Activated CD4-positive, alpha-beta T cell treated with anti-CD3 and anti-CD28 coated beads, Interleukin-10, Interleukin-2, amounts not matched to agents 100 ng/mL and 50 ng/mL, durations not matched to agents 16 hours and 8 hours (primary cell): ENCODE measurements around the gene SLC16A5.
"Not testable (repeated sequence)": the region's sequence is repeated elsewhere in the genome, so short reads cannot be mapped to it uniquely, and the experiment has no call there.

Experiments
- DNase-seq: peaks from one replicate; pipeline ENCODE4 v3.0.0-alpha.2; 2020

SLC16A5 gene

DNA sequence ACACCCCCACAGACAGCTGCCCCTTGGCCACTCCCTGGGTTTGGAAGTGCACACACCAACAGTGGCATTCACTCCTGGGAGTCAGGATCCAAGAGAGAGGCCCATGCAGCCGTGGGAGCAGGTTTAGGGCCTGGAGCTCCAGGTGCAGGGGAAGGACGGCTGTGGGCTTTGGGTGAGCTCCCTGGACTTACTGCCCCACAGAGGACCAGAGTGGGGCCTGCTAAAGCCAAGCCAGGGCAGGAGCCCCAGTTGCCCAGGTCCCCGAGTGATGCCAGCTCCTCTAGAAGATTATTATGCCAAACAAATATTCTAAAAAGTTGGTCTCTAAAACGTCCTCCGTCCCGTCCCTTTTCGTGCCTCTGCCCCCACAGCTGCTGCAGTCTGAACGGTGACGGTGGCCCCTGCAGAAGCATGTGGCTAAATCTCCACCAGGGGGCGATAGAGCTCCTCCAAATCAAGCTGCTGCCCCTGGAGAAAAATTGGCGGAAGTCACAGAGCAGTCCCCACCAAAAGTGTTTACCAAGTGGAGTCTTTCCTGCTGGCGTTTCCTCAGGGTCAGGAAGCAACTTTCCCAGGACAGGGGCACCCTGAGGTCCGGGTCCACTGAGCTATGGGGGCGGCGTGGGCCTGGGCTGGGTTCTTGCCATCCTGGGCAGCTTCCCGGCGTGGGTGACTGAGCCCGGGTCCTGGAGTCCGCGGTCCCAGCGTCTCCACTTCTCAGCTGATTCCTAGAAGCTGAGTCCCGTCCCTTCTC lies 26.2 kb downstream of the SLC16A5 start:
- DNase-seq, result peak; percentile 93

DNA sequence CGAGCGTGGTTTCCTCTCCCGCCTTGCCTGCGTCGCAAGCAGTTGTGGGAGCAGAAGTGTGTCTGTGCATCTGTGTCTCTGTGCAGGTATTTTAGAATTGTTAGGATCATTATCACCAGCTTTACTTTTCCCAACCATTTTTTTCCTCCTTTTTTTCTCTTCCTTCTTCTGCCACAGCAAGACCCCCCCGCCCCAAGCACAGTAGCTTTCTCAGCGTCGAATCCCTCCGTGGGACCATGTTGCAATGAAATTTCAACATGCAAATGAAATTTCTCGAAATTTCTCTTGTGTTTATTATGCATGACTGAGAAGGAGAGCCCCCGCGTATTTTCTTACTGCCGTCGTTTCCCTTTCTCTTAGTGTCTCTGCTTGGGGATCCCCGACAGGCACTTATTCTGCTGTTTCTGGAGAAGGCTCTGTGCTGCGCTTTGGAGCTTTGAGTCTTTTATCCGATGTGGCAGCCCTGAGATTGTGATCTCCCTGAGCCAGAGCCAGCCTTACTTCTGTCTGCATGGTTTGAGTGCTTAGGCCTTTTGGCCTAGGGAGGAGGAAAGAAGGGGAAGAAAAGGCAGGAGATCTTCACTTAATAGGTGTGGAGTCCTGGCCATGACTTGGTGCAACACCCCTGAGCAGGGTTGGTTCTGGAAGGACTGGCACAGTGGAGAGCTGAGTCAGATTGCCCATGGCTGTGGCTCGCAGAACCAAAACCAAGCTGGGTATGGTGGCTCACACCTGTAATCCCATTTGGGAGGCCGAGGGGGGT lies 27.0 kb downstream of the SLC16A5 start:
- DNase-seq, result peak; percentile 36

DNA sequence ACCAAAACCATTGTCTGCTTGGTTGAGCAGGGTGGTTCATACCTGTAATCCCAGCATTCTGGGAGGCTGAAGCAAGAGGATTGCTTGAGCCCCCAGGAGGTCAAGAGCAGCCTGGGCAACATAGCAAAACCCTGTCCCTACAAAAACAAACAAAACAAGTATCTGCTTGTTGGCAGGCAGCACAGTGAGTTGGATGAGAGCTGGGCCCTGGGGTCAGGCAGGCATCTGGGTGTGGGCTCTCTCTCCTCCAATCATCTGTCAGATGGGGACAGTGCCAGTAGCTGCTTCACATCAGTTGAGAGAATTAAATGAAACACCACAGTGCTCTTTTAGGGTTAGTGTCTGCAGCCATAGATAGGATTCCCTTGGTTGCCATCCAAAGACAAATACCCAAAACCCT lies 27.8 kb downstream of the SLC16A5 start:
- no peak for DNase-seq

DNA sequence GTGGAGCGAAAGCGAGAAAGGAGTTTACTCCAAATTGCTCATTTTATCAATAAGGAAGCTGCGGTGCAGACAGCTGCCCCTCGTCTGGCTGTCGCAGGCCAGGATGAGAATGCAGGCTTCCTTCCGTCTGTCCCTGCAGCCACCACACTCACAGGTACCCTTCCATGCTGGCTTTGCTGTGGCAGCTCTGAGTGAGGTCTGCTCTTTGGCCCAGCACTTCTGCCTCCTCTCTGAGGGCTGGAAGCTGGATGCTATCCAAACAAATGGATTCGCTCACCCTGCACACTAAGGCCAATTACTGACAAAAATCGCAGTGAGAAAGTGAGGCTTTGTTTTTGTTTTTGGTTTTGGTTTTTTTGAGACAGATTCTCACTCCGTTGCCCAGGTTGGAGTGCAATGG lies 29.0 kb downstream of the SLC16A5 start:
- DNase-seq, result no peak

DNA sequence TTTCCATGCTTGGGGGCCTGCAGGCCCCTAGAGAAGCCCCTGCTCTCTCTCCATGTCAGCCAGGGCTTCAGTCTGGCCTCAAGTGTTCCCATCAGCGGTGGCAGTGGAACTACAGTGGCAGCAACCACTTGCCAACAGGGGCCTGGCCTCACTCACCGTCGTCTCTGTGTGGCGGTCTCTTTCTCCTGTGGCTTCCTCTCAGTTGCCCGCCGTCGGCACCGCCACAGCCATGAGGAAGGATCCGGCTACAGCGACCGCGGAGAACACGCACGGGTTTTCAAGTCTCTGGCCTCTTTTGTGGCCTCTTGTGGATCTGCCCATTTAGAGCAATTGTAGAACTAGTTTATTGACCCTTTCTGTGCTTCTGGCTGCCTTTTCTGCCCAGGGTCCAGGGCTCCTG lies 30.6 kb downstream of the SLC16A5 start:
- DNase-seq, result no peak

DNA sequence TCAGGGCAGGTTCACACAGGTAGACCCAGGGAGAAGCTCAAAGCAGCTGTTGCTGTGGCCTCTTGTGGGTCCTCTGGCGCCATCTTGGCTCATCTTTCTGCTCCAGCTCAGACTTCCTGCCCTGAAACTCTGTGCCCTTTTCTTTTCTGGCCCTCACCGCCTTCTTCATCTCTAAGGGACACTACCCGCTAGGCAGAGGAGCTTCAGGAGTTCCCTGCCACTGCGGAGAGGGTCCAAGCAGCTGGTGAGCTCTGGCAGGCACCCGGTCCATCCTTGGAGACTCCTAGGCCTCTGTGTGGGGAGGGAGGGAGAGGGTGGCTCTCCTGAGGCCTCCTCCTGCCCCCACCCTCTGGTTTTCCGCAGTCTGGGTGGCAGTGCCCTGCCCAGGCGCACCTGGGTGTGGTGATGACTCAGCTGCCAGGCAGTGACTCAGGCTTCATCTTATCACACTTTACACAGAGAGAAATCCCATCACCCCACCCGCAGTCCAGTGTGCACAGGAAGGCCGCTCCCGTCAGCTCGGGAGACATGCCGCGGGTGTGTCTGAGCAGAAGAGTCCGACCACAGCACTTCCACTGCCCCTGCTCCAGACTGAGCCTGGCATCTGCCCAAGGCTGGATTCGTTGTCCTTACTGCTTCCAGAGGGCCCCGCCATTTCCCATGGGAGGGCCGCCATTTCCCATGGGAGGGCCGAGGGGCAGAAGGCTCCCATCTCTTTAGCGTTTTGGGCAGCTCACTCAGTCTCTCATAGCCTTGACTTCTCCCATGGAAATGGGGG lies 36.5 kb downstream of the SLC16A5 start:
- peak; percentile 90 for DNase-seq

DNA sequence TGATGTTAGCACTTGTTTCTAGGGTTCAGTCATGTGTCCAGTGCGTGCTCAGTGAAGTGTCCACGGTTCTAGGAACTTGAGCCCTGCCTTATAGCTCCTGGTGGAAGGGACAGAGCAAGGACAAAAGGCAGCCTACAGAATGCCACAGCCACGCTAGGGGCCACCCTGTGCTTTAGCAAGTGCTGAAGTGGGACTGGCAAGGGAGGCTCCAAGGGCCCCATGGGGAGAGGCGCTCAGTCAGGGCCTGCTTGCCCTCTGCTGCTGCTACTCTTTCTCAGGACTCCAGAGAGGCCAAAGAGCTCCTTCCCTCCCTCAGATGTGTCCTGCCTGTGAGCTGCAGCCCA lies 37.0 kb downstream of the SLC16A5 start:
- no peak for DNase-seq

DNA sequence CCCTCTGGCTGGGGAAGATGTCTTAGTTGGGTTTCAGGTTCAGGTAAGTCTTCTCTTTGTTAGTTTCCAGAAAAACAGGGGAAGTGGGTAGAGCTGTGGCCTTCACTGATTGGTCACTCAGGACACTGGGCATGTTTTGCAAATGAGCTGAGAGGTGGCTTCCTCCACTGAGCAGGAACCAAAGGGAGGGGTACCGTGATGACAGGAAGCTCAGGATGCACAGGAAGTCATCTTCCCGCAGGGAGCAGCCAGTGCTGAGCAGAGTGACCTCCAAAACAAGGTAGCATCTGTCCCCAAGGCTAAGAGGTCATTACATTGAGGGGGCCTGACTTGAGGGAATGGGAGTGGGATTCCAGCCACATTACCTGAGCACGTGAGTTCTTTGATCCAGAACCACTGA lies 38.2 kb downstream of the SLC16A5 start:
- DNase-seq, result peak; percentile 34

DNA sequence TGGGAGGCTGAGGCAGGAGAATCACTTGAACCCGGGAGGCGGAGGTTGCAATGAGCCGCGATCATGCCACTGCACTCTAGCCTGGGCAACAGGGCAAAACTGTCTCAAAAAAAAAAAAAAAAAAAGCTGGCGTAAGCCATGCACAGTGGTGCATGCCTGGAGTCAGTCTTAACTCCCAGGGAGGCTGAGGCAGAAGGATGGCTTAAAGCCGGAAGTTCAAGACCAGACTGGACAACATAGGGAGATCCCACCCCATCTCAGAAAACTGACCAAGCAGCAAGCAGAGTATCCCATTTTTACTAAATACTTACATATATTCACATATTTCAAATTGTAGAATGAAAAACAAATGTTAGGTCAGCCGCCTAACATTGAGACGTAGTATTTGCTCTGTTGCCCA lies 39.2 kb downstream of the SLC16A5 start:
- no peak for DNase-seq

DNA sequence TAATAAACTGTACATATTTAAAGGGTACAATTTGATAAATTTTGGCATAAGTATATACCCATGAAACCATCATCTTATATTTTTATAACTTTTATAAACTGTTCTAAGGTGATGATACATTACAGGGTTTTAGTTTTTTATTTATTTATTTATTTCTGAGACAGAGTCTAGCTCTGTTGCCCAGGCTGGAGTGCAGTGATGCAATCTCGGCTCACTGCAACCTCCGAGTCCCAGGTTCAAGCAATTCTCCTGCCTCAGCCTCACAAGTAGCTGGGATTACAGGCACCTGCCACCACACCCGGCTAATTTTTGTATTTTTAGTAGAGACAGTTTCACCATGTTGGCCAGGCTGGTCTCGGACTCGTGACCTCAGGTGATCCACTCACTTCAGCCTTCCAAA lies 40.2 kb downstream of the SLC16A5 start:
- DNase-seq, result not testable (repeated sequence)

DNA sequence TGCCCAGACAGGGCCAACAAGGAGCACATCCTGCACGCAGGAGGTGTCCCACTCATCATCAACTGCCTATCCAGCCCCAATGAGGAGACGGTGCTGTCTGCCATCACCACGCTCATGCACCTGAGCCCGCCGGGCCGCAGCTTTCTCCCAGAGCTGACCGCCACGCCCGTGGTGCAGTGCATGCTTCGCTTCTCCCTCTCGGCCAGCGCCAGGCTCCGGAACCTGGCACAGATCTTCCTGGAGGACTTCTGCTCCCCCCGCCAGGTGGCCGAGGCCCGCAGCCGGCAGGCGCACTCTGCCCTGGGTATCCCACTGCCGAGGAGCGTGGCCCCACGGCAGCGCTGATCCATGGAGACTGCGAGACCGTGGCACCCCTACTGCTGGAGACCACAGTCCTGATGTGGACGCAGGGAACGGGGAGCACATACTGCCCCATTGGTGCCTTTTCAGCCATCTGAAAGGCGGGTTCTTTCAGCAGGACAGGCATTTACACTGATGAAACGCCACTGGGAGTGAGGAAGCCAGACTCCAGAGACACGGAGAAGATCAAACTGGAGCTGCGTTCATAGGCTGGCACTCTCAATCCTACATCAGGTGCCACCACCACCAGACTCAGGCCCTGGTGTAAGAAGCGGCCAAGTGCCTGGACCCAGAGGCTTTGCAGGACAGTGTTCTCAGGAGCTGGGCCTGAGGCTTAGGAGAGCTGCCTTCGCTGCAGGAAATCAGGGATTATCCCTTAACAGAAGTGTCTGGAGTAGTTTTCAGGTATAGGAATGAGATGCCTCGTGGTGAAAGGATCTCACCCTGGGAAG lies 41.1 kb downstream of the SLC16A5 start:
- DNase-seq, result no peak

DNA sequence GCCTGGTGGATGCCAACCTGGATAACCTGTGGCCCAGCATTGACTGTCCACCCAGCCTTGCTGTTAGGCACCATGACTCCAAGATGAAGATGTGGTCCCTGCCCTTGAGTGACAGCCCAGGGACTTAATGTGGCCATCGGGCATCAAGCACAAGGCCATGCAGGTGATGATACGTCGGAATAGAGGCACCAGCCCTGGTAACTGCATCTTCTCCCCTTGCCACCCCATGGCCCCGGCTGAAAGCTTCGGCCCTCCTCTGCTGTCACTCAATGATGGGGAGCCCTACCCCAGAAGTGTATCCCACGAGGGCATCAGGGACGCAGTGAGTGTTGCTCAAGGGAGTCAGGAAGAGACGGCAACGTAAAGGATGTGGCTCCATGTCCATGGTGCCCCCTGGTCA lies 41.8 kb downstream of the SLC16A5 start:
- no peak for DNase-seq

DNA sequence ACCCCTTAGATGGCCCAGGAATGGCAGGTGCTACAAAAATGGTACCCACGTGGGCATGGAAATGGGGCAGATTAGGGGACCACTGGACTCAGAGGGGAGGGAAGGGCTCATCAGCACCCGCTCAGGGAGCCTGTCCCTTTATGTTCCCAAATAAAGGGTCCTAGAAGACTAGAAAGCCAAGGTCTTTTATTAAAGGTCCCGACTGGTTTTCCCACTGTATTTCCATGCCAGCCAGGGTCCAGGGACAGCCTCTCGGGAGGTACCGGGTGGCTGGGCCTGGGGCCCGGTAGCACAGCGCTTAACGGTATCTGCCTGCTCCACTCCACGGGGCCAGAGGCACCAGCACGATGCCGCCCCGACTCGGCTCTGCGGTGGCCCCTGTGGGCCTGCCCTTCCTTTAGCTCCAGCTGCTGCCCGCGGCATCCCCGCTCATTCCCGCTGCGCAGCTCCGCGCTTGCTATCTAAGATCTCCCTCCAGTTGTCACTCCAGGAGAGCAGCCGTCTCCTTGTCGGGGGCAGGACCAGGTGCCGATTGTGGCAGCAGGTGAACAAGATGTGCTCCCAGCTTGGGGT lies 42.4 kb downstream of the SLC16A5 start:
- no peak for DNase-seq

DNA sequence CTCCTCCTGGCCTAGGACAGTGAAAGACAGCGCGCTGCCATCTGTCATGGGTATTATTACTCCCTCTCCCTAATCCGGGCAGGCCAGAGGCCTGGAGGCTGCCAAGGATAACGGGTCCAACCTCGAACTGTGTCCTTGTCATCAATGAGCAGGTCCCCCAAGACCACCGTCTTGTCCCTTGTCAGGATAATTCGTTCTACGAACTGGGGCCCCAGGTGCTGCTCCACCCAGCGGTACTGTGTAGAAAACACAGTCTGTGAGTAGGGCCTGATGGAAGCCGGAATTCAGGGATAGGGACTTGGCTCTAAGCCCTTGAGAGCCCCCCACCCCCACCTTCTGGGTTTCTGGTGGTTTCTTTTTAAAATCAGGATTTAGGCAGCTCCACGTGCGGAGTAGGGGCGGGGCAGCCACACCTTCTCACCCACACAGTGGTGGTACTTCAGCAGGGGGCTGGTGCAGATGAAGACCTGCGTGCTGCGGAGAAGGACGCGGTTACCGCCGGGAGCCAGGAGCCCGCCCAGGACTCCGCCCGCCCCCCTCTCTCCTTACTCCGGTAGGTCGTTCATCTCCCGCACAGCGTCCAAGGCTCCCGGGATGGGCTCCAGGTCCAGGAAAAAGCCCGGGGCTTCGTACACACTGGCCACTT lies 43.0 kb downstream of the SLC16A5 start:
- DNase-seq, result peak; percentile 63

DNA sequence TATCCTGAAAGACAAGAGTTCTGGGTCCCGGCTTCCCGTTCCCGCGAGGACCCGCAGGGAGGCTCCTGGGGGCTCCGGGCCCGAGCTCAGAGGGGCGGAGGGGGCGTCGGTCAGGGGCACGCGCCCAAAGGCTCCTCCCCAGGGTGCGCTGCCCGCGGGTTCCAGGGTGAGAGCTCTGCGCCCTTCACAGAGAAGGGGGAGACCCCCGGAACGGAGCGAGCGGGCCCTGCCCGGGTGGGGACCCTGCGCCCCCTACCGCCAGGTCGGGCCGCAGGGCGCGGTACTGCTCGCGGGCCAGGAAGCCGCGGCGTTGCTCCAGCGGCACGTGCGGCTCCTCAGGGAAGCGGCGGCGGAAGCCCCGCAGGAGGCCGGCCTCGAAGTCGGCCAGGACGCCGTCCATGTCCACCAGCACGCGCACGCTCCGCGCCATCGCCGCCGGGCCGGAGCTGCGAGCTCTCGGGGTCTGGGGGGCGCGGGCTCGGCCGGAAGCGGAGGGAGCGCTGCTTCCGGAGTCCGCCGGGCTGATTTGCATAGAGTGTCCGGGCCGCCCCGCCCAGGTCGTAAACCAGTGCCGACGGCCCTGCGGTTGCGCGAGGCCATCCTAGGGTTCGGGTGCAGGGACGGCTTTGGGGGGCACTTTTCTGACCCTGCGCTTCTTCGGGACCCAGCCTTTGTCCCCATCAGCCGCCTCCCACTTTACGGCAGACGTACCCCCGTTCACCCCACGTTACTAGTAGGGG lies 43.7 kb downstream of the SLC16A5 start, which contains the start of gene NT5C:
Gene NT5C, minus strand, starts transcription at position 465 of the 740 bp plus-strand sequence. Its CDS starts 35 bp downstream, at position 430.
- DNase-seq, result peak; percentile 86

DNA sequence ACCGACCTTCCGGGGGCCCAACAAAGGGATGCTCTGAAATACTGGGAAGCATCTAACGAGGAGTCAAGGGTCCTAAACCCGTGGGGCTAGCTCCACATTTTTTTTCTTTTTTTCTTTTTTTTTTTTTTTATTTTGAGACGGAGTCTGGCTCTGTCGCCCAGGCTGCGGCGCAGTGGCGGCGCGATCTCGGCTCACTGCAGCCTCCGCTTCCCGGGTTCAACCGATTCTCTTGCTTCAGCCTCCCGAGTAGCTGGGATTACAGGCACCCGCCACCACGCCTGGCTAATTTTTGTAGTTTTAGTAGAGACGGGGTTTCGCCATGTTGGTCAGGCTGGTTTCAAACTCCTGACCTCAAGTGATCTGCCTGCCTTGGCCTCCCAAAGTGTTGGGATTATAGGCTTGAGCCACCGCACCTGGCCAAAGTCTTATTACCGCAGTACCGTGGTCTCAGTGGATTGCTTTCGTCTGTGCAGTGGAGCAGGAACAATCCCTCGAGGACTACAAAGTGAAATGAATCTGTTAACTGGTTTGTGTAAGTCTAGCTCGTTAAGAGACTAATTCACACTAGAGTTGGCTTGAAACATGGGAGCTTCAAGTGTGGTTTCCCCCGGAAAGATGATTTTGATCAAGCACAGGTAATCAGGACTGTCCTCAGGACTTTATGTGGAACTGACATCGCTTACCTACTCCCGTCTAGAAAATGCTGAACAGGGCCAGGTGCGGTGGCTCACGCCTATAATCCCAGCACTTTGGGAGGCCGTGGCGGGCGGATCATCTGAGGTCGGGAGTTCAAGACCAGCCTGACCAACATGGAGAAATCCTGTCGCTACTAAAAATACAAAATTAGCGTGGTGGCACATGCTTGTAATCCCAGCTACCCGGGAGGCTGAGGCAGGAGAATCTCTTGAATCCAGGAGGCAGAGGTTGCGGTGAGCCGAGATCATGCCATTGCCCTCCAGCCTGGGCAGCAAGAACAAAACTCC lies 44.6 kb downstream of the SLC16A5 start:
- DNase-seq, result not testable (repeated sequence)

DNA sequence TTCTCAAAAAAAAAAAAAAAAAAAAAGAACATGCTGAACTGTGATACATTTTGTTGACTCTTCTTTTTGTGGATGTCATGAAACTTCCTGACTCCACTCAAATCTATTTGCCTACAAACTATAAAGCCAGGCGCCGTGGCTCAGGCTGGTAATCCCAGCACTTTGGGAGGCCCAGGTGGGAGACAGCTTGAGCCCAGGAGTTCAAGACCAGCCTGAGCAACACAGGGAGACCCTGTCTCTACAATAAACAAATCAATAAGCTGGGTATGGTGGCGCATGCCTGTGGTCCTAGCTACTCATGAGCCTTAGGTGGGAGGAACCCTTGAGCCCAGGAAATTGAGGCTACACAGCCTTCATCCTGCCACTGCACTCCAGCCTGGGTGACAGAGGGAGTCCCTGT lies 45.2 kb downstream of the SLC16A5 start:
- DNase-seq, result no peak

DNA sequence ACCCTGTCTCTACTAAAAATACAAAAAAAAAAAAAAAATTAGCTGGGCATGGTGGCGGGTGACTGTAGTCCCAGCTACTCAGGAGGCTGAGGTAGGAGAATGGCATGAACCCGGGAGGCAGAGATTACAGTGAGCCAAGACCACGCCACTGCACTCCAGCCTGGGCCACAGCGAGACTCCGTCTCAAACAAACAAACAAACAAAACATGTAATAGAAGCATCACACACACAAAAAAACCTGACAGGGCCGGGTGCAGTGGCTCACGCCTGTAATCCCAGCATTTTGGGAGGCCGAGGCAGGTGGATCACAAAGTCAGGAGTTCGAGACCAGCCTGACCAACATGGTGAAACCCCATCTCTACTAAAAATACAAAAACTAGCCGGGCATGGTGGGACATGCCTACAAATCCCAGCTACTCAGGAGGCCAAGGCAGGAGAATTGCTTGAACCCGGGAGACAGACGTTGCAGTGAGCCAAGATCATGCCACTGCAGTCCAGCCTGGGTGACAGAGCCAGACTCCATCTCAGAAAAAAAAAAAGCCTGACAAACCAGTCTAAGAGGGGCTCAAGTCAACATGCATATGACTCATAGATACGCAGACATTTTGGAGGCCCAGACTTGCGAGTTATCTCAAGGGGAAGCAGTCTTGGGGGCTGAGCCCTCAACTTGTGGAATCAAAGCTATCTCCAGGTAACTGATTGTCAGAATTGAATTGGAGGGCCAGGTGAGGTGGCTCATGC lies 46.0 kb downstream of the SLC16A5 start:
- DNase-seq, result not testable (repeated sequence)

DNA sequence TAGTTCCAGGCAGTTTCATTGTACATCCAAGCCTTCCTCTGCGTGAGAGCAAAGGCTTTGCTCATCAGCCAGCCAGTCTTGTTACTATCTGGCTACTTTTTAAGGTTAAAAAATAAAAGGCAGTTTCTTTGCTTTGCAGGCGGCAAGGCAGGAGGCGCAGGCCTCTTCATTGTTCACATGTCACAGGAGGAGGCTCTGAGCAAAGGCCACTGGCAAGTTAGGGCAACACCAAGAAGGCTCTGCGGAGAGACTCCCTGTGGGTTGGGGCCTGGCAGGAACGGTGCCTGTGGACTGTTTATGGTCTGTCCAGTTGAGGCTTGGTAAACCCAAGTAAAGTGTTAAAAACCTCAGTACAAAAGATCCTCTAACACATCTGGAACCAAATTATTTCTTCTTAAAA lies 47.7 kb downstream of the SLC16A5 start:
- no peak for DNase-seq
